ENCODE results near the gene BCAM.

BCAM gene

GRCh38 chr19:44845286-44845611 lies 36.3 kb downstream of the BCAM start:
- no peaks in the 10 kb centered on the region for H3K36me3 ChIP-seq (replicated peaks)
- DNase-seq, result no peak
- peak overlapping the region; percentile 65 for H3K4me3 ChIP-seq (ENCODE audit: low read depth, low read length)
- no peak for TF ChIP-seq CTCF (IDR thresholded peaks at IDR 0.05; ENCODE audit: low read depth, low read length, missing control alignments)
- no peak overlapping the region for H3K27ac ChIP-seq
- H3K27me3 ChIP-seq (replicated peaks), result no peaks in the 10 kb centered on the region
- in situ Hi-C loops (cut with HindIII; ENCODE audit: low pct_ligation_motif_present, low sequenced_read_pairs), result no loop called here

- peaks cover 3% of the 10 kb centered on the region for H3K36me3 ChIP-seq (replicated peaks)
- TF ChIP-seq CTCF (IDR thresholded peaks at IDR 0.05; ENCODE audit: low read depth, low read length, missing control alignments), result peak; percentile 85
- DNase-seq, result peak; percentile 98
- H3K27ac ChIP-seq, result peak within 1 kb of the TSS; percentile 96
- H3K4me3 ChIP-seq (ENCODE audit: low read depth, low read length), result peak within 1 kb of the TSS; percentile 93
- in situ Hi-C loops (cut with HindIII; ENCODE audit: low pct_ligation_motif_present, low sequenced_read_pairs), result no loop called here
- H3K27me3 ChIP-seq (replicated peaks), result no peaks in the 10 kb centered on the region
These were observed 36.9 kb downstream of the BCAM start, which contains the start of gene NECTIN2 for GRCh38 chr19:44845612-44846454. TSS of gene NECTIN2 (plus strand) at chr19:44846297. CDS start at chr19:44846526, 229 bp downstream.

- Histone ChIP-seq H3K36me3 (replicated peaks) (peaks cover 3% of the 10 kb centered on the region), H3K27me3 (replicated peaks) (no peaks in the 10 kb centered on the region), H3K27ac (peak overlapping the region; percentile 96), H3K4me3 (ENCODE audit: low read depth, low read length) (peak overlapping the region; percentile 93)
- in situ Hi-C loops (cut with HindIII; ENCODE audit: low pct_ligation_motif_present, low sequenced_read_pairs), result no loop called here
- no peak for TF ChIP-seq CTCF (IDR thresholded peaks at IDR 0.05; ENCODE audit: low read depth, low read length, missing control alignments)
- DNase-seq, result peak; percentile 16
These were observed 37.7 kb downstream of the BCAM start for GRCh38 chr19:44846455-44847143.

GRCh38 chr19:44847144-44848035 lies 38.5 kb downstream of the BCAM start:
- in situ Hi-C loops (cut with HindIII; ENCODE audit: low pct_ligation_motif_present, low sequenced_read_pairs), result no loop called here

More at GRCh38 chr19:44847144-44848035, 38.5 kb downstream of the BCAM start:
- peak; percentile 60 for DNase-seq
- TF ChIP-seq CTCF (IDR thresholded peaks at IDR 0.05; ENCODE audit: low read depth, low read length, missing control alignments), result no peak
- Histone ChIP-seq H3K4me3 (ENCODE audit: low read depth, low read length) (peak overlapping the region; percentile 93), H3K36me3 (replicated peaks) (peaks cover 3% of the 10 kb centered on the region), H3K27me3 (replicated peaks) (no peaks in the 10 kb centered on the region), H3K27ac (peak overlapping the region; percentile 96)
